OCI-LY1 (cell line): ENCODE results near the gene PLEKHA6.

Experiments used
- CTCF ChIP-seq: fragments of 200-600 bp; sonication (generic), shearing (Covaris generic); IDR thresholded peaks from 2 replicates; pipeline ENCODE4 v1.5.1; 2017; ENCODE audit warnings: mild to moderate bottlenecking, antibody characterized with exemption, low read length, moderate library complexity, mixed read lengths
- EZH2 ChIP-seq: fragments of 200-600 bp; sonication (generic), shearing (Covaris generic); IDR thresholded peaks from 2 replicates; pipeline ENCODE4 v1.8.0; 2017; ENCODE audit warnings: borderline replicate concordance, mixed run types, mild to moderate bottlenecking, antibody characterized with exemption, low read length, moderate library complexity, mixed read lengths

- TF ChIP-seq CTCF (no peak), EZH2 (no peak)
Observed at GRCh38 chr1:204294357-204294756, 65.4 kb downstream of the PLEKHA6 start.
